Thyroid gland (tissue), 4 donors: ENCODE results near the gene NME9.

Experiments
- CTCF ChIP-seq, 6 experiments: fragments of 200-600 bp in 3 of 6; fragments of 450-650 bp in 3 of 6; sonication (generic) in 3 of 6; IDR thresholded peaks; one replicate each; pipeline ENCODE4 v1.5.1; 2016 to 2019; ENCODE audit warnings: antibody characterized with exemption in 6 of 6, mild to moderate bottlenecking in 2 of 6, inconsistent platforms in 1 of 6, moderate library complexity in 1 of 6
- POLR2A ChIP-seq, 2 donors: fragments of 450-650 bp; IDR thresholded peaks; one replicate each; pipeline ENCODE4 v1.6.1; 2017; ENCODE audit warnings: antibody characterized with exemption in 2 of 2, mild to moderate bottlenecking in 2 of 2, moderate library complexity in 1 of 2

GRCh38 chr3:138338811-138339210 is 9.2 kb upstream of the NME9 start:
- no peak for TF ChIP-seq CTCF (IDR thresholded peaks at IDR 0.05)
- TF ChIP-seq POLR2A (IDR thresholded peaks at IDR 0.05) = no peak
